HG03571 (cell line): ENCODE data around the gene HAPLN1.

Experiments used
- ATAC-seq: cut with Tn5 transposase; IDR thresholded peaks from one replicate; pipeline ENCODE4 v1.9.1; 2021; ENCODE audit not compliant: unreplicated experiment

HAPLN1 gene

DNA sequence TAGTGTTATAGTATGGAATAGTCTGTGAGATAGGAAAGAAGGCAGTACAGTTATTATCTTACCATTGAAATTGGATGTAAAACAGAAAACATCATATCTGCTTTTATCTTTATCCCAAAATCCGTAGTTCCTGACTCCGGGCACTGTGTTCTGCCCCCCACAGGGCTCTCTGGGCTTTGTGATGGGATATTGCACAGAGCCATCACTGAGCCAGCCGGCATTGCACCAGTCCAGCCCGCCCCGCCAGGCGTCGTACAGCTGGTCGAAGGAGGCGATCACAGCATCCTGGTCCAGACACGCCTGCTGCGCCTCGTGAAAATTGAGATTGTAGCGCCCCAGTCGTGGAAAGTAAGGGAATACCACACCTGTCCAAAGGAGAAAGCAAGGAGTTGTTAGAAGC lies 76.4 kb downstream of the HAPLN1 start:
- ATAC-seq: no peak

DNA sequence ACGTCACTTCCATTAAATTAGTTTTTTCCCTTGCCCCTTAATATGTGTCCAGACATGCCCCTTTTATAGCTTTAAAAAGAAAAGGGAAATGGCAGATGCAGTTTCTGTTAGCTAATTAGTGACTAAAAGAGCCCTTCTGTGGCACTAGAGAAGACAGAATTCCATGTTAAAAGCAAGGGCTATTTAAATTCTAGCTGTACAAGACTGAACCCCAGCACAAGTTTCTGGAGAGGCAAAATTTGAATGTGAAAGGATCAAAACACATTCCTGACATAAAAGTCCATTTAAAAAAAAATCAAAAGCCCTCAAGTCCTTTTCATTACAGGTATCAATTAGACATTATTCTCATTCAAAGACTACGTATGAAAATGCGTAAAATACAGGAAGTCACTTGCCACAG lies 78.7 kb downstream of the HAPLN1 start:
- no peak for ATAC-seq

DNA sequence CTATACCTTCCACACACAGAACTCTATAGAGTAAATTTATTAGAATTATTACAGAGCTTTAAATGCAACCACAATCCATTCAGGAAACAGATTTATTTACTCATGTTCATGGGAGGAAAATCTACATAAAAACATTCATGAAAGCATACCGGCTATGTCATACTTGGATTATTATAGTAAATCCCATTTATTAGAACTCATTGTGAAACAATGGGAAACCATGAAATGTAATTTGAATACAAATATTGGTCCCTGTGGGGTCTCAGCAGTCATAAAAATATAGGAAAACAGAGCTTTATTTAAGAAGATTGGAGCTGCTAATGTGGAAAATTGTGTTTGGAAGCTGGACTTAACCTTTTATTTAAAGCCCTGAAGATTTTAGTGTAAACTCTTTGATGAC lies 80.7 kb downstream of the HAPLN1 start:
- ATAC-seq: no peak

DNA sequence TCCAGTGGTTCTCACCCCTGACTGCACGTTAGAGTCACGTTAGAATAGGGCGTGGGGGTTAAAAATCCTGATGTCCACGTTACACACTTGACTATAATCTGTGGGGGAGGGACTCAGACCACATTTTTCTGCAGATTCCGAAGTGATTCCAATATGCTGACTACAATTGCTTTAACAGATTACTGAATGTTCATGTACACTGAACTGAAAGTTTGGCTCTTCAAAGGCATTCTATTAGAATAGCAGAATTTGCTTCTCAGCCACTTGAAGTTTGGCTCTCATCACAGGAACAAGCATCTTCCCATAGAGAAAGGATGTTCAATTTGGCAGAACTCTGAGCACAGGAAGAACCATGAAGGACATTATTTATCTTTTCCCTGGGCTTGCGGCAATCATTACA lies 84.5 kb downstream of the HAPLN1 start:
- no peak for ATAC-seq

DNA sequence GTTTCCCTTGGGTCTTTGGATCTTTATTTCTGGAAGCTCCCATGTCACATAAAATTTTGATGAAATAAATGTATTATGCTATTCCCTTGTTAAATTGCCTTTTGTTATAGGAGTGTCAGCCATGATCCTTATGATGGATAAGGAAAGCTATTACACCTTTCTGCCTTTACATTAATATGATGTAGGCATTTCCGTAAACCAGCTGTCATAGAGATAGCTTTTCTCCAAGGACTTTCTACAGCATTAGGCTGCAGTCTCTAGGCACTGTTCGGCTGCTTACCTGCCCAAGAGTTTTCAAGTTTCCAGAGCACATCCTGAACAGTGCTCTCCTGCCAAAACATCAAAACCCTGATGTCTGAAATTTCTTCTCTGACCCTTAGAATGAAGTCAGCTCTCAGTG lies 87.4 kb downstream of the HAPLN1 start:
- no peak for ATAC-seq

DNA sequence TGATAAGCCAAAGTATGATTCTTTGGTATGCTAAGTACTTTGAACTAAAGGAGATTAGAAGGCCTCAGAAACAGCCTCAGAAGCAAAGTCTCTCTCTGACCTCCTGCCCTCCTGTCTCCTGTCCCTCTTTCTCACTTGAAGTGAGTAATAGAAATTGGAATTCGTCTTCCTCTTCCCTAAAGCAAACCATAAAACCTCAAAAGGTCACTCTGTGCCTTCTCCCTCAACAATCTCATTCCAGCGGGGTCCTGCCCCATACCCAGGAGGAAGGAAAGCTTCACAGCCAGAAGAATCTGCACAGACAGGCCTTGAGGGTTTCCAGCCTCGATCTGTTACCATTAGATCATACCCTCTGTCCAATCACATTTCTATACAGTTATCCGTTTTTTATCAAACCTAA lies 87.8 kb downstream of the HAPLN1 start:
- no peak for ATAC-seq

DNA sequence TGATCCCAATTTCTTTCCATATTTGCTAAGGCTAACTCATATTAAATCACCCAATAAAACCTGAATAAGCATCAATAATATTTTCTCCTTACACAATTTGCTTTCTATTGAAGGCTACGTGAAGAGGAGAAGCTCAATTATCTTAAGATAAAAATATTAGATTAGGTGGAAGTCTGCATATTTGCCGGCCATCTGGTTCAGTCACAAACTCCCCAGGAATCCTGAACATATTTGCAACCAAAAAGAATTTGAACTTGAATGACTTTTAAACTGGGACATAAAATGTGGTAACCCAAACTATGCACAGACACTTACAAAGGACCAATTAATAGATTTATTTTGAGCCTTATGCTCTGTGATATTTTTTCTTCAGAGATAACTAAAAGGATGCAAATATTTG lies 92.3 kb downstream of the HAPLN1 start:
- no peak for ATAC-seq

DNA sequence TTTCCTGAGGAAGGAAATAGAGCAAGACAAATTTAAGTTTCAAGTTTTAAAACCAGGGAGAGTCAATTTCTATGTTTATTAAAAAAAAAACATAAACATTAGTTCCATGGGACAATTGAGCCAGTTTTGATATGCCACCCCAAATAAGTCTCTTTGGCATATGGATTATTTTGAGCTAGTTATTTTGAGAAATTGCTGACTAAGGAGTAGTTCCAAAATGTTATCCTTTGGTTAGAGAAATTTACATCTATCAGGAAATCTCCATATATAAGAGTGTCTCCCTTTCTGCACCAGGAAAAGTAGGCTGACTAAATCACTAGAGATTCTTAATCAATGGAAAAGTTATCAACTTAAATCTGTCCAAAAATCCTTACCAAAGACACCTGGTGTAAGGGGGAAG lies 105.8 kb downstream of the HAPLN1 start:
- ATAC-seq: no peak

DNA sequence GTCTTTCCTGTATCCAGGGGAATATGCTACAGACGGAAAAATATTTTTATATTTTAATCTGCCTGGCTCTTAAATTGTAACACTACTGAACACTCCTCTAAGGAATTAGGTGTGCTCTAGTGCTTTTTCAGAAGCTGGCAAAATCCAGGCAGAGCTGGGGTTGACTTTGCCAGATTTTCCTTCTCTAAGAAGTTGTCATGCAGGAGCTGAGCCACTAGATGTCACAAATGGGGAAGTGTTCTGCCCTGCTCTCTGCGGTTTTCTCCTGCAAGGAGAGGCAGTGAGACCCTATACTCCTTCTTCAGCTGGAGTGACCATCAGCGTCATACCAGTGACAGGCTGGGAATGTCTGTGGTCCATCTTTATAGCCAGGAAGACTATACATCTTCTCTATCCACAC lies 112.5 kb downstream of the HAPLN1 start:
- no peak for ATAC-seq

DNA sequence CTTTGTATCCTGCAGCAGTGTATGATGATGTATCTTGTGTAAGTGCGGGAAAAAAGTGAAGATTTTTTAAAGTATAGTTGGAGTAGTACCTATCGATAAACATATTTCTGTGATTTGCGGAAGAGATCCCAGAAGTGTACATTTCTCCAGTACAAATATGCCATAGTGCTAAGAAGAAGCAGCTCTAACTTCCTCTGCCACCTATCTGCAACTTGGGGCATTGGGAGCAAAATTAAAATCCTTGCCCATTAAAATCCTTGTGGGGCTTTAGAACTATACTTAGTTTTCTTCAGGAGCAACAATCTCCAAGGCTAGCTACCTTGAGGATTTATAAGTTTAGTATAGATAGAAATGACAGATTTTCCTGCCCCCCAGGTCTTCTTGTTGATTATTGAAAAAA lies 125.4 kb downstream of the HAPLN1 start:
- no peak for ATAC-seq

DNA sequence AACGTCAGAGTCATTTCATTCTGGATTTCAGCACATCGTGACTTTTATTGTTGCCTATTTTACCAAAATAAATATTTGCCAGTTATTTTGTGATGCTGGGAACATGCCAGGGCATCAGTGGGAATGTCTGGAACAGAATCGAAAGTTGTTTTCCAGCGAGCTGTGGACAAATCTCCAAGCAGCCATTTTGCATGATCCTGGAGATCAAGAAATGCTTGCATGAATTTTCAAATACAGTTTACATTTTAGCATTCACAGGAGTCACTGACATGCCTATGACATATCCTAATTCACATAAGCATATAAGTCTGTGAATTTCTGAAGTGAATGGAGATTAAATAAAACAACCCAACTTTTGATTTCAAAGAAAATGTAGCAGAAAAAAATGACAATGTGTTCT lies 129.7 kb downstream of the HAPLN1 start:
- no peak for ATAC-seq

DNA sequence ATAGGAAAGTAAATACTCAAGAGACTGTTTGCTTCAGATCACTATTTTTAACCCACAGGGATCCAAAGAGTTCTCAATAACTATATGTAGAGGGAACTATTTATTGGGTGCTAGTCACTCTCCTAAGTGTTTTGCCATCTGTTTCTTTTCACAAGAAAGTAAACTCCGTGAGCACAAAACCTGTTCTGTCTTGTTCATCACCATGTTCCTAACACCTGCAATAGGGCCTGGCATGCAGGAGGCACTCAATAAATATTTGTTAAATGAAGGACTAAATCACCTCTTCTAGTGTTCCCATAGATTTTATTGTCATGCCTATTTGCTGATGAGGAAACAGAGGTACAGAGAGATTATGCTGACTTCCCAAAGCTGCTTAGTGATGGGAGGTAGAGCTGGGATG lies 130.9 kb downstream of the HAPLN1 start:
- ATAC-seq: no peak
